Gastrocnemius medialis (tissue), 4 donors: ENCODE results near the gene VEZT. TPM values are rescaled to one million over a fixed set of nuclear protein-coding genes. Genes with fewer than 3 reads are reported as not detected.

Experiments
- ATAC-seq, 2 donors: fragments of 150-250 bp; one replicate each; pipeline ENCODE4 v1.9.1; 2016
- DNase-seq, 2 donors: peaks; one replicate each; pipeline ENCODE4 v3.0.0-alpha.2; 2019
- H3K27ac ChIP-seq, 4 donors: fragments of 200-600 bp; sonication (generic); 1 replicate in 1 of 4; 2 replicates in 3 of 4; pipeline ENCODE4 v1.5.1; 2016 to 2018; ENCODE audit warnings: mild to moderate bottlenecking in 2 of 4, moderate library complexity in 1 of 4
- H3K27me3 ChIP-seq, 3 donors: fragments of 200-600 bp; sonication (generic) in 2 of 3; 1 replicate in 1 of 3; 2 replicates in 2 of 3; pipeline versions ENCODE4 v1.5.1 to v1.6.0; 2016 to 2019; ENCODE audit warnings: mild to moderate bottlenecking in 1 of 3, moderate library complexity in 1 of 3
- H3K36me3 ChIP-seq, 2 donors: fragments of 200-600 bp; sonication (generic) in 1 of 2; one replicate each; pipeline ENCODE4 v1.5.1; 2017 to 2018
- H3K4me1 ChIP-seq, 2 donors: fragments of 200-600 bp; sonication (generic) in 1 of 2; one replicate each; pipeline ENCODE4 v1.5.1; 2016 to 2017; ENCODE audit warnings: mild to moderate bottlenecking in 2 of 2
- H3K4me3 ChIP-seq, 4 donors: fragments of 200-600 bp; sonication (generic) in 3 of 4; 1 replicate in 1 of 4; 2 replicates in 3 of 4; pipeline ENCODE4 v1.5.1; 2016 to 2019; ENCODE audit warnings: mild to moderate bottlenecking in 2 of 4
- H3K9me3 ChIP-seq, 3 donors: fragments of 200-600 bp; sonication (generic) in 2 of 3; 1 replicate in 1 of 3; 2 replicates in 2 of 3; pipeline ENCODE4 v1.5.1; 2016 to 2019
- CTCF ChIP-seq, 5 experiments: fragments of 450-650 bp in 3 of 5; fragments of 200-600 bp in 2 of 5; sonication (generic) in 2 of 5; IDR thresholded peaks in 4 of 5; conservative IDR thresholded peaks in 1 of 5; 1 replicate in 4 of 5; 2 replicates in 1 of 5; pipeline ENCODE4 v1.5.1; 2016 to 2019; ENCODE audit warnings: antibody characterized with exemption in 5 of 5, mild to moderate bottlenecking in 3 of 5, moderate library complexity in 3 of 5
- POLR2A ChIP-seq, 2 donors: fragments of 450-650 bp; IDR thresholded peaks; one replicate each; pipeline ENCODE4 v1.6.1; 2017; ENCODE audit warnings: antibody characterized with exemption in 2 of 2, mild to moderate bottlenecking in 2 of 2, moderate library complexity in 2 of 2
- in situ Hi-C, 4 donors: fragments of 200-750 bp; cut with MboI; loops; one replicate each; pipeline versions ENCODE4 v1.15.0 to v1.8.0; 2017; ENCODE audit warnings: low sequenced_read_pairs in 4 of 4
- intact Hi-C: fragments of 100-400 bp; cut with DNase I; formaldehyde crosslinking; loops from one replicate; pipeline ENCODE4 v1.15.1; 2023; ENCODE audit warnings: low total_unique reads
- total RNA-seq, 4 donors: library from RNA; depleted of rRNA; stranded (reverse); fragments of >200 nt; gene quantifications; one replicate each; pipeline versions ENCODE4 v1.1.0 to v1.2.3, GENCODE V29; 2016

VEZT gene
- total RNA-seq, 4 donors from 2014 or later: 100 to 131 (median 118) TPM

GRCh38 chr12:95197636-95198035 is 20.0 kb upstream of the VEZT start:
- Histone ChIP-seq H3K9me3 (no peaks in the 10 kb centered on the region), H3K27ac (no peak overlapping the region), H3K4me1 (peaks cover 4 to 9% of the 10 kb centered on the region in 2 donors), H3K4me3 (no peak overlapping the region), H3K27me3 (no peaks in the 10 kb centered on the region), H3K36me3 (no peaks in the 10 kb centered on the region)
- ATAC-seq: no peak
- in situ Hi-C loops: no loop called here
- no peak for DNase-seq
- TF ChIP-seq POLR2A (IDR thresholded peaks at IDR 0.05): no peak
- no peak for TF ChIP-seq CTCF (IDR thresholded peaks at IDR 0.05 in 4 of 5, conservative IDR thresholded peaks at IDR 0.05 in 1 of 5)
- intact Hi-C loops: no loop called here

- H3K27me3 ChIP-seq: no peaks in the 10 kb centered on the region
- no peak for ATAC-seq
- intact Hi-C loops: no loop called here
- in situ Hi-C loops: no loop called here
- no peaks in the 10 kb centered on the region for H3K36me3 ChIP-seq
- no peak for DNase-seq
- no peak overlapping the region for H3K27ac ChIP-seq
- H3K9me3 ChIP-seq: no peaks in the 10 kb centered on the region
- H3K4me3 ChIP-seq: no peak overlapping the region
- no peak for TF ChIP-seq CTCF (IDR thresholded peaks at IDR 0.05 in 4 of 5, conservative IDR thresholded peaks at IDR 0.05 in 1 of 5)
- TF ChIP-seq POLR2A (IDR thresholded peaks at IDR 0.05): no peak
- H3K4me1 ChIP-seq: peaks cover 9 to 16% of the 10 kb centered on the region in 2 donors
Observed at GRCh38 chr12:95198914-95199313, 18.7 kb upstream of the VEZT start.

- no peaks in the 10 kb centered on the region for H3K9me3 ChIP-seq
- TF ChIP-seq CTCF (IDR thresholded peaks at IDR 0.05 in 4 of 5, conservative IDR thresholded peaks at IDR 0.05 in 1 of 5): no peak
- no peak for TF ChIP-seq POLR2A (IDR thresholded peaks at IDR 0.05)
- no peak overlapping the region for H3K27ac ChIP-seq
- ATAC-seq (no peak), DNase-seq (no peak)
- H3K4me1 ChIP-seq: peaks cover 9 to 19% of the 10 kb centered on the region in 2 donors
- no peak overlapping the region for H3K4me3 ChIP-seq
- no peaks in the 10 kb centered on the region for H3K36me3 ChIP-seq
- no peaks in the 10 kb centered on the region for H3K27me3 ChIP-seq
- in situ Hi-C loops (no loop called here), intact Hi-C loops (no loop called here)
Observed at GRCh38 chr12:95200128-95200894, 17.3 kb upstream of the VEZT start.

GRCh38 chr12:95201056-95201670 is 16.4 kb upstream of the VEZT start:
- DNase-seq (no peak), ATAC-seq (no peak)
- in situ Hi-C loops (no loop called here), intact Hi-C loops (no loop called here)
- peaks cover 14 to 25% of the 10 kb centered on the region in 2 donors for H3K4me1 ChIP-seq
- no peaks in the 10 kb centered on the region for H3K9me3 ChIP-seq
- H3K36me3 ChIP-seq: no peaks in the 10 kb centered on the region
- no peak overlapping the region for H3K27ac ChIP-seq
- no peak overlapping the region for H3K4me3 ChIP-seq
- TF ChIP-seq CTCF (IDR thresholded peaks at IDR 0.05 in 4 of 5, conservative IDR thresholded peaks at IDR 0.05 in 1 of 5) (no peak), POLR2A (IDR thresholded peaks at IDR 0.05) (no peak)
- no peaks in the 10 kb centered on the region for H3K27me3 ChIP-seq
